Glutamatergic neuron (in vitro differentiated cells): ENCODE measurements around the gene SERPINE1. TPM values are rescaled to one million over a fixed set of nuclear protein-coding genes. Genes with fewer than 3 reads are reported as not detected.

Experiments used
- DNase-seq: peaks from one replicate; pipeline ENCODE4 v3.0.0; 2022
- H3K27ac Mint-ChIP-seq: one replicate; pipeline ENCODE4 v1.8.0; 2020; ENCODE audit warnings: mild to moderate bottlenecking, mixed read lengths, inconsistent platforms; ENCODE audit not compliant: unreplicated experiment
- H3K27me3 Mint-ChIP-seq: one replicate; pipeline ENCODE4 v1.8.0; 2020; ENCODE audit warnings: mild to moderate bottlenecking, moderate library complexity, mixed read lengths, inconsistent platforms; ENCODE audit not compliant: unreplicated experiment
- H3K36me3 Mint-ChIP-seq: one replicate; pipeline ENCODE4 v1.8.0; 2020; ENCODE audit warnings: mild to moderate bottlenecking, mixed read lengths, inconsistent platforms; ENCODE audit not compliant: unreplicated experiment
- H3K4me1 Mint-ChIP-seq: one replicate; pipeline ENCODE4 v1.8.0; 2020; ENCODE audit warnings: mild to moderate bottlenecking, low read depth, mixed read lengths, inconsistent platforms; ENCODE audit not compliant: unreplicated experiment
- H3K4me3 Mint-ChIP-seq: one replicate; pipeline ENCODE4 v1.8.0; 2020; ENCODE audit warnings: mild to moderate bottlenecking, mixed read lengths, inconsistent platforms; ENCODE audit not compliant: unreplicated experiment
- H3K9me3 Mint-ChIP-seq: one replicate; pipeline ENCODE4 v1.8.0; 2020; ENCODE audit warnings: mild to moderate bottlenecking, moderate library complexity, mixed read lengths, inconsistent platforms; ENCODE audit not compliant: unreplicated experiment
- microRNA-seq: library from miRNA; unstranded; fragments of <30 nt; microRNA quantifications from one replicate; pipeline ENCODE4, GENCODE V29; 2020; ENCODE audit not compliant: unreplicated experiment
- total RNA-seq: library from RNA; stranded (reverse); fragmentation: NEBNext Ultra II Directional; extraction: Animal tissue kit (Norgen Biotek cat#: 25700); gene quantifications from one replicate; pipeline ENCODE4 v1.2.1, GENCODE V29; 2021; ENCODE audit not compliant: unreplicated experiment
- TF ChIP-seq, protein P1 (sequence below): fragments of 200-600 bp; sonication (generic); IDR thresholded peaks from one replicate; pipeline ENCODE4 v1.5.0; 2021; ENCODE audit not compliant: partially characterized antibody, unreplicated experiment

The SERPINE1 gene
- total RNA-seq, 1 donor from 2014 or later, result not detected

DNA sequence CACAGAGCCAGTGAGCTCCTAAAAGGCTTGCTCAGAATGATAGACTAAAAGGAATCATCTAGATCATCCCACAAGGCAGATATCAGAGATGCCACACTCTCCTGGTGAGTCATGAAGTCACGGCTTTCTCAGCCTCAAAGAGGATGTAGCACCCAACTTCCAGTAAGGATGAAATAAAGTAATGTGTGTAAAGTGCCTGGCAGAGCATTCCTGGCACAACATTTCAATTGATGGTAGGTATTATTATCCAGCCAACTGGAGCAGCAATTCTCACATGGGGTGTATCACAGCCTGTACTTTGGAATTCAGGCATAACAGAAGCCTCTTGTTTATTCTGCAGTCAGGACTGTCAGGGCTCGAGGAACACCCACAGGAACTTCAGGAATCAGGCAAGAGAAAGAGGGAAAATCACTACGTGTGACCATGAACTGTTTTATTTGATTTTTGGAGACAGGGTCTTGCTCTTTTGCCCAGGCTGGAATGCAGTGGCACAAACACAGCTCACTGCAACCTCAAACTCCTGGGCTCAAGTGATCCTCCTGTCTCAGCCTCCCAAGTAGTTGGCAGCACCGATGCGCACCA is 58.4 kb downstream of the SERPINE1 start:
- Mint-ChIP-seq H3K4me1 (no peaks in the 10 kb centered on the region), H3K9me3 (peaks cover 5% of the 10 kb centered on the region), H3K27ac (no peak overlapping the region), H3K27me3 (peaks cover 2% of the 10 kb centered on the region), H3K4me3 (no peak overlapping the region), H3K36me3 (no peaks in the 10 kb centered on the region)
- DNase-seq, result no peak
- TF ChIP-seq, protein P1, sequence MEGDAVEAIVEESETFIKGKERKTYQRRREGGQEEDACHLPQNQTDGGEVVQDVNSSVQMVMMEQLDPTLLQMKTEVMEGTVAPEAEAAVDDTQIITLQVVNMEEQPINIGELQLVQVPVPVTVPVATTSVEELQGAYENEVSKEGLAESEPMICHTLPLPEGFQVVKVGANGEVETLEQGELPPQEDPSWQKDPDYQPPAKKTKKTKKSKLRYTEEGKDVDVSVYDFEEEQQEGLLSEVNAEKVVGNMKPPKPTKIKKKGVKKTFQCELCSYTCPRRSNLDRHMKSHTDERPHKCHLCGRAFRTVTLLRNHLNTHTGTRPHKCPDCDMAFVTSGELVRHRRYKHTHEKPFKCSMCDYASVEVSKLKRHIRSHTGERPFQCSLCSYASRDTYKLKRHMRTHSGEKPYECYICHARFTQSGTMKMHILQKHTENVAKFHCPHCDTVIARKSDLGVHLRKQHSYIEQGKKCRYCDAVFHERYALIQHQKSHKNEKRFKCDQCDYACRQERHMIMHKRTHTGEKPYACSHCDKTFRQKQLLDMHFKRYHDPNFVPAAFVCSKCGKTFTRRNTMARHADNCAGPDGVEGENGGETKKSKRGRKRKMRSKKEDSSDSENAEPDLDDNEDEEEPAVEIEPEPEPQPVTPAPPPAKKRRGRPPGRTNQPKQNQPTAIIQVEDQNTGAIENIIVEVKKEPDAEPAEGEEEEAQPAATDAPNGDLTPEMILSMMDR, result no peak

DNA sequence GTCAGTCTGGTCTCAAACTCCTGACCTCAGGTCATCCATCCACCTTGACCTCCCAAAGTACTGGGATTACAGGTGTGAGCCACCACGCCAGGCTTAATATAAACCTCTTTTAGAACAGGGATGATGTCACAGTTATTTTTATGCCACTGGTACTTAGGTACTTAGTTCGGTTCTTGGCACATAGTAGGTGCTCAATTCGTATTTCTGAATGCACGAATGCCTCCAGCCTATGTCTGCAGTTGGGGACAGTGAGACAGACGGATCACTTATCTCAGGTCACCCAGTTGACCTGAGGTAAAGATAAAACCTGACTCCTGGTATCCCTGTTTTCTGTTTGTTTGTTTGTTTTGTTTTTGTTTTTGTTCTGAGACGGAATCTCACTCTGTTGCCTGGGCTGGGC is 59.3 kb downstream of the SERPINE1 start:
- no peak for DNase-seq
- no peak overlapping the region for H3K4me3 Mint-ChIP-seq
- H3K9me3 Mint-ChIP-seq, result peaks cover 5% of the 10 kb centered on the region
- H3K27ac Mint-ChIP-seq, result no peak overlapping the region
- H3K27me3 Mint-ChIP-seq, result peaks cover 2% of the 10 kb centered on the region
- TF ChIP-seq, protein P1, result no peak
- no peaks in the 10 kb centered on the region for H3K4me1 Mint-ChIP-seq
- H3K36me3 Mint-ChIP-seq, result no peaks in the 10 kb centered on the region

DNA sequence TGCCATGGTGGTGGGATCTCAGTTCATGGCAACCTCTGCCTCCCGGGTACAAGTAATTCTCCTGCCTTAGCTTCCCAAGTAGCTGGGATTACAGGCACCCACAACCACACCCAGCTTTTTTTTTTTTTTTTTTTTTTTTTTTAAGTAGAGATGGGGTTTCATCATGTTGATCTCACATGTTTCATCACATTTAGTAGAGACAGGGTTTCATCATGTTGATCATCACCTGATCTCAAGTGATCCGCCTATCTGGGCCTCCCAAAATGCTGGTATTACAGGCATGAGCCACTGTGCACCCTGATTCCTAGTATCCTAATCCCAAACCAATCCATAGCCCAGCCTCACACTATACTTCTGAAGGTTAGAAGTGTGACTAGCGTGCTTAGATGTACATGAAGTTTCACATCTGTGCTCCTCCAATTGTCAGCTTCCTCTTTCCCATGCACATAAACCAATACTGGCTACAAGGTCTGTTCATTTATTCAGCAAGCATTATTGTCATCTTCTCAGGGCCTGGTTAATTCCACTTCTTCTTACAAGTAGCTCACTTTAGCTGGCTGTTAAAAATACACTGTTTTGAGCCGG is 60.0 kb downstream of the SERPINE1 start:
- DNase-seq, result no peak
- Mint-ChIP-seq H3K36me3 (no peaks in the 10 kb centered on the region), H3K4me3 (no peak overlapping the region), H3K4me1 (no peaks in the 10 kb centered on the region), H3K27ac (no peak overlapping the region), H3K9me3 (peaks cover 5% of the 10 kb centered on the region), H3K27me3 (peaks cover 2% of the 10 kb centered on the region)
- TF ChIP-seq, protein P1, result no peak

Small RNAs within 50 kb of the gene (microRNA-seq; reads per million reads assigned to microRNA genes)
- gene MIR4653, result not detected

Other genes starting within 250 kb of the SERPINE1 start
- gene UFSP1, start 237.4 kb upstream of the SERPINE1 start, total RNA-seq, result 3.2 TPM
- 30.0 TPM for gene ACHE, start 231.2 kb upstream of the SERPINE1 start, total RNA-seq
- gene MUC3A, start 177.6 kb upstream of the SERPINE1 start, total RNA-seq, result 6.3 TPM
- gene MUC12, start 157.5 kb upstream of the SERPINE1 start, total RNA-seq, result 1.0 TPM
- gene MUC17, start 107.0 kb upstream of the SERPINE1 start, total RNA-seq, result not detected
- gene TRIM56, start 41.6 kb upstream of the SERPINE1 start, total RNA-seq, result 0.61 TPM
- gene AP1S1, start 27.4 kb downstream of the SERPINE1 start, total RNA-seq, result 50.4 TPM
- 8.4 TPM for gene VGF, start 38.5 kb downstream of the SERPINE1 start, total RNA-seq
- 2.4 TPM for gene NAT16, start 53.2 kb downstream of the SERPINE1 start, total RNA-seq
- gene MOGAT3, start 73.9 kb downstream of the SERPINE1 start, total RNA-seq, result not detected
- gene PLOD3, start 90.5 kb downstream of the SERPINE1 start, total RNA-seq, result 47.1 TPM
- gene ZNHIT1, start 91.1 kb downstream of the SERPINE1 start, total RNA-seq, result 60.8 TPM
- gene CLDN15, start 110.7 kb downstream of the SERPINE1 start, total RNA-seq, result 9.4 TPM
- gene FIS1, start 118.0 kb downstream of the SERPINE1 start, total RNA-seq, result 128 TPM
- 20.9 TPM for gene IFT22, start 194.7 kb downstream of the SERPINE1 start, total RNA-seq
- gene COL26A1, start 235.8 kb downstream of the SERPINE1 start, total RNA-seq, result 66.2 TPM